Body of pancreas (tissue), 4 donors: ENCODE results near the gene IL10.

Experiments
- CTCF ChIP-seq, 7 experiments: fragments of 450-650 bp in 4 of 7; fragments of 200-600 bp in 3 of 7; sonication (generic) in 3 of 7; IDR thresholded peaks; one replicate each; pipeline ENCODE4 v1.5.1; 2016 to 2019; ENCODE audit warnings: antibody characterized with exemption in 7 of 7
- POLR2A ChIP-seq, 3 donors: fragments of 450-650 bp; IDR thresholded peaks; one replicate each; pipeline ENCODE4 v1.6.1; 2016; ENCODE audit warnings: antibody characterized with exemption in 3 of 3, mild to moderate bottlenecking in 2 of 3

GRCh38 chr1:206738370-206739366 lies 33.6 kb downstream of the IL10 start:
- peak in 5 of 7 experiments; percentile 24 to 59 (median 46) for TF ChIP-seq CTCF (IDR thresholded peaks at IDR 0.05)
- no peak for TF ChIP-seq POLR2A (IDR thresholded peaks at IDR 0.05)
